ENCODE data around the gene FLNB.

The FLNB gene, protein sequence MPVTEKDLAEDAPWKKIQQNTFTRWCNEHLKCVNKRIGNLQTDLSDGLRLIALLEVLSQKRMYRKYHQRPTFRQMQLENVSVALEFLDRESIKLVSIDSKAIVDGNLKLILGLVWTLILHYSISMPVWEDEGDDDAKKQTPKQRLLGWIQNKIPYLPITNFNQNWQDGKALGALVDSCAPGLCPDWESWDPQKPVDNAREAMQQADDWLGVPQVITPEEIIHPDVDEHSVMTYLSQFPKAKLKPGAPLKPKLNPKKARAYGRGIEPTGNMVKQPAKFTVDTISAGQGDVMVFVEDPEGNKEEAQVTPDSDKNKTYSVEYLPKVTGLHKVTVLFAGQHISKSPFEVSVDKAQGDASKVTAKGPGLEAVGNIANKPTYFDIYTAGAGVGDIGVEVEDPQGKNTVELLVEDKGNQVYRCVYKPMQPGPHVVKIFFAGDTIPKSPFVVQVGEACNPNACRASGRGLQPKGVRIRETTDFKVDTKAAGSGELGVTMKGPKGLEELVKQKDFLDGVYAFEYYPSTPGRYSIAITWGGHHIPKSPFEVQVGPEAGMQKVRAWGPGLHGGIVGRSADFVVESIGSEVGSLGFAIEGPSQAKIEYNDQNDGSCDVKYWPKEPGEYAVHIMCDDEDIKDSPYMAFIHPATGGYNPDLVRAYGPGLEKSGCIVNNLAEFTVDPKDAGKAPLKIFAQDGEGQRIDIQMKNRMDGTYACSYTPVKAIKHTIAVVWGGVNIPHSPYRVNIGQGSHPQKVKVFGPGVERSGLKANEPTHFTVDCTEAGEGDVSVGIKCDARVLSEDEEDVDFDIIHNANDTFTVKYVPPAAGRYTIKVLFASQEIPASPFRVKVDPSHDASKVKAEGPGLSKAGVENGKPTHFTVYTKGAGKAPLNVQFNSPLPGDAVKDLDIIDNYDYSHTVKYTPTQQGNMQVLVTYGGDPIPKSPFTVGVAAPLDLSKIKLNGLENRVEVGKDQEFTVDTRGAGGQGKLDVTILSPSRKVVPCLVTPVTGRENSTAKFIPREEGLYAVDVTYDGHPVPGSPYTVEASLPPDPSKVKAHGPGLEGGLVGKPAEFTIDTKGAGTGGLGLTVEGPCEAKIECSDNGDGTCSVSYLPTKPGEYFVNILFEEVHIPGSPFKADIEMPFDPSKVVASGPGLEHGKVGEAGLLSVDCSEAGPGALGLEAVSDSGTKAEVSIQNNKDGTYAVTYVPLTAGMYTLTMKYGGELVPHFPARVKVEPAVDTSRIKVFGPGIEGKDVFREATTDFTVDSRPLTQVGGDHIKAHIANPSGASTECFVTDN (N-terminal part only)

DNA sequence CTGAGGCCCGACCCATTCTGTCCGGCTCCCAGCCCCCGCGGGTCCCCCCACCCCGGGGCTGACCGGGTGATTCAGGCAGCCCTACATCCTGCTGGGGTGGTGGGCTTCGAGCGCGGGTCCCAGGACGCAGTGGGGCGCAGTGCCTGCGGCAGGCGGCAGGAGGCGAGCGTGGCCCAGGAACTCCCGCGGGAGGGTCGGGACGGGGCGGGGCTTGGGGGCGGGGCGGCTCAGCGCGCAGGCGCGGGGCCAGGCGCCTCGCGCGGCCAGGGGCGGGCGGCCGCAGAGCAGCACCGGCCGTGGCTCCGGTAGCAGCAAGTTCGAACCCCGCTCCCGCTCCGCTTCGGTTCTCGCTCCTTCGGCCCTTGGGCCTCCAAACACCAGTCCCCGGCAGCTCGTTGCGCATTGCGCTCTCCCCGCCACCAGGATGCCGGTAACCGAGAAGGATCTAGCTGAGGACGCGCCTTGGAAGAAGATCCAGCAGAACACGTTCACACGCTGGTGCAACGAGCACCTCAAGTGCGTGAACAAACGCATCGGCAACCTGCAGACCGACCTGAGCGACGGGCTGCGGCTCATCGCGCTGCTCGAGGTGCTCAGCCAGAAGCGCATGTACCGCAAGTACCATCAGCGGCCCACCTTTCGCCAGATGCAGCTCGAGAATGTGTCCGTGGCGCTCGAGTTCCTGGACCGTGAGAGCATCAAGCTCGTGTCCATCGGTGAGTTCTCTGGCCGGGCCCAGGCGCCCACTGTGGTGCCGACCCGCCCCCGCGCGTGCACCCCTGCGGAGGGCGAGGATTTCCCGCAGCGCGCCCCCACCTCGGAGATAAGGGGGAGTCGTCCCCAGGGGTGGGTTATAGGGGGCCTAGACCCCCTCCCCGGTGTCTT is at the start of gene FLNB:
TSS of gene FLNB (plus strand) at position 282 of the 885 bp plus-strand sequence. CDS start at position 425, 143 bp downstream.
- peak; percentile 78 for DNase-seq

DNA sequence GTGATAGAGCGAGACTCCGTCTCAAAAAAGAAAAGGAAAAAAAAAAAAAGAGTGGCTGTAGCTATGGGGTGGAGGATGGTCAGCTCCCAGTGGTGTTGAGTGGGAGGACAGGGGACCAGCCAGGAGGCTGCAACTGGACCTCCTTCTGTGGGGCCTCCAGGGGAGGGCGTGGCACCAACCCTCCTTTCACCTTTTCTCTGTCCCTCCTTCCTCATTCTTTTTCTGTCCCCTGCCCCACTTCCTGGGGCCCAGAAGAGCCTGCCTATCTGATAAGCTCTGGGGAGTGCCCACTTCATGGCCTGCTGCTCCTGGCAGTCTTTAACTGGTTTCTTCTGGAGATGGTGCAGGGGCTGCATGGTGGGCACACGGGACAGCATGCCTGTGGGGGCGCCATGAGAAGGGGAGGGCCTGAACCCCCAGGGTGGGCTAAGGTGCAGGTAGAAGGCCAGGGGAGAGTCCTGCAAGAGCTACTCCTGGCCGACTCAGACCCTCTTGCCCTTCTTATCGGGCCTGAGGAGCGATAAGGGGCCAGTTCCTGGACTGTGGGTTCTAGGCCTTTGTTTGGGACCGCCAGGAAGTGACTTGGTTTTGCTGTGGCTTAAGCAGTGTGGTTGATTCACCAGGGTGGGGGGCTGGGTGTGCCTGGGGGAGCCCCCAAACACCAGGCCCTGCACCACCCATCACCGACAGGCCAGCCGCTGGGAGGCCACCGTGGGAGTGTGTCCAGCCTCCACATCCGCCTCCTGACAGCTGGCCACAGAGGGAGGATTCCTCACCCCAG is 49.4 kb upstream of the FLNB start:
- DNase-seq, result peak; percentile 79

DNA sequence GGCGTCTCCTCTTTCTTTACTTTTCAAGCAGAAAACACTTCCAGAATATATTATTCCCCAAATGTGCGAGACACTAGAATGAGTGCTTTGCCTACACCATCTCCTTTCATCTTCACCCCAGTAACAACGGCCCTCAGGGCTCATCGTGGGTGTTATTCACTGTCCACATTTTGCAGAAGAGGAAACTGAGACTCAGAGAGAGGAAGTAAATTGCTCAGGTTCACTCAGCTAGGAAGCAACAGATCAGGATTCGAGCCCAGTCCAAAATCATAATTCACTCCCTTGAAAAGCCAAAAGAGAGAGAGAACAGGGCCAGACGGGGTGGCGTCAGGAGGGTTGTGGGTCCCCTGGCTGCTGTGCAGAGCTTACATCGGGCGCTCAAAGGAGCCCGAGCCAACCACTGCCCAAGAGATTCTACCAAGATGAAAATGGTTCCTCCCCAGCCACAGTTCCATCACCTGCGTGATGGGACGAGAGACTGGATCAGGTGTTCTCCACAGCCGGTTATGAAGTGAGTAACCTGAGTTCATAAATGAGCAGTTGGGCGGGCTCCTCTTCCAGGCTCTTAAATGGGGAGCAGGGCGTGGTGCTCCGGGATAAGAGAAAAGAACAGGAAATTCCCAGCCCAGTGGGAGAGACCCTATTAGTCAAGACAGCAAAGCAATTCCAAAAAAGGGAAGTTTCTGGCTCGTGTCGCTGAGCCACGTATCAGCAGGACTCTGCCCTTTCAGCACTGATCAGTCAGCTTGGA is 48.6 kb upstream of the FLNB start:
- DNase-seq, result peak; percentile 98

DNA sequence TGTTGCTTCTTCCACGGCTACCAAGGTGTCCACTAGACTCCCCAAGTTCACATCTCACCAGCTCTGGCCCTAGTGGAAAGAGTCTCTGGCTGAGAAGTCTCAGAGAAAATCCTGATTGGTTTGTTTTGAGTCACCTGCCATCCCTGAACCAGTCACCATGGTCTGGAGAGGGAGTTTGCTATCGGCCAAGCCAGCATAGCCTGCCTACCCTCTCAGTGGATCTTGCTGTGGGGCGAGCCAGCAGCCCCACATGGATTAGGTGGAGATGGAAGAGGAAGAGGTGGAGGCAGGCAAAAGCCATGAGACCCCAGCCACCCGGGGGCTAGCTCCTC is 48.1 kb upstream of the FLNB start:
- DNase-seq, result no peak

DNA sequence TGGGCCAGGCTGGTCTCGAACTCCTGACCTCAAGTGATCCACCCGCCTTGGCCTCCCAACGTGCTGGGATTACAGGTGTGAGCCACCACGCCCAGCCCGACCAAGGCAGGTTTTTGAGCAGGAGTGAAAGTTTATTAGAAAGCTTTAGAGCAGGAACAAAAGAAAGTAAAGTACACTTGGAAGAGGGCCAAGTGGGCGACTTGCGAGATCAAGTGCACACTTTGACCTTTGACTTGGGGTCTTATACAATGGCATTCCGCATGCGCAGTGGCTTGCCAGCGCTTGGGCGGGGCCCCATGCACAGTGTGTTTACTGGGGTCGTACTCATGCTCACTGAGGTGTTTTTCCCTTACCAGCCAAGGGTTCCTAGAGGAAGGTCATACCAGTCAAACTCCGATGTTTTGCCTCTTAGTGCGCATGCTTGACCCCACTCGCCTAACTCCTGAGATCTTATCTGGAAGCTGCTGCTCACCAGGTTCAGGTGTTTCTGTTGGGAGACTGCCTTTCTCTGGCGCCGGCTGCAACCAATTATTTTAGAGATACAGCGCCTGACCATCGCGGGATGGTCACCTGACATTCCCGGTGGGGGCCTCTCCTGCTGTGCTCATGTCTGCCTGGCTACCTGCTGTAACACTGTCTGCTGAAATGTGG is 46.9 kb upstream of the FLNB start:
- no peak for DNase-seq

DNA sequence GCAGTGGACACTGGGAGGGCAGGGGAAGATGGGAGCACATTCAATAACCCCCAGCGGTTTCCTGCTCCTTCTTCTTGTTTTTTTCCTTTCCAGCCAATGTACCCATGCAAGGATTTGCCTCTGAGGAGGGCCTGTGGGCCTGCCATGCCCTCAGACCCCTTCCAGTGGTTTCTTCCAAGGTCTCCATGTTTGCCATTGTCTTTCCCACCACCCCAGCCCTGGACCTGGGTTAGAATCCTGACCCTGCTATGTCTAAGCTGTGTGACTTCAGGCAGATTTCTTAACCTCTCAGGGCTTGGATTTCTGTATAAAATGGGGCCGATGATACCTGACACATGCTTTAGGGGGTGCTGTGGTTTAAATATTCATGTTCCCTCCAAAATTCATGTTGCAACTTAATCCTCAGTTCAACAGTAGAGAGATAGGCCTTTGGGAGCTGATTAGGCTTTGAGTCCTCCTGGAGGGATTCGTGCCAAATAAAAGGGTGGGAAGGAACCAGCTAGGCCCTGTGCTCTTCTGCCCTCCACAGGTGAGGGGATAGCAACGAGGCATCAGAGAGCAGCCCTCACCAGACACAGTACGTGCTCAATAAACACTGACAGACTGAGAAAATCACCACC is 46.3 kb upstream of the FLNB start:
- DNase-seq, result peak; percentile 62

DNA sequence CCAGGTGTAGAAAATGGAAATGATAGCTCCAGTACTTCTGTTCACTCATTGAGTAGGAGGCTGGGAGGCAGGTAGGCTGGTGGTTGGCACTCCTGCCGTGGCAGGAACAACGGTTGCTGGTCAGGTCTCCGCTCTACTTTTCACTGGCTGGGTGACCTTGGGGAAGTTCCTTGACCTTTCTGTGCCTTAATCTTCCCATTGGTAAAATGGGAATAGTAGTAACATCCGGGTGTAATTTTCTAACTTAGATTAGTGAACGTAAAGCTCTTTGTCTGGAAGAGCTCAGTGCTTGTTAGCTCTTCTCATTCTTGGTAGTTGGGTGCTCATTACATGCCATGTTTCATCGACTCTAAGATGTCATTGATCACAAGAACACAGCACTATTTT is 45.8 kb upstream of the FLNB start:
- DNase-seq, result no peak

DNA sequence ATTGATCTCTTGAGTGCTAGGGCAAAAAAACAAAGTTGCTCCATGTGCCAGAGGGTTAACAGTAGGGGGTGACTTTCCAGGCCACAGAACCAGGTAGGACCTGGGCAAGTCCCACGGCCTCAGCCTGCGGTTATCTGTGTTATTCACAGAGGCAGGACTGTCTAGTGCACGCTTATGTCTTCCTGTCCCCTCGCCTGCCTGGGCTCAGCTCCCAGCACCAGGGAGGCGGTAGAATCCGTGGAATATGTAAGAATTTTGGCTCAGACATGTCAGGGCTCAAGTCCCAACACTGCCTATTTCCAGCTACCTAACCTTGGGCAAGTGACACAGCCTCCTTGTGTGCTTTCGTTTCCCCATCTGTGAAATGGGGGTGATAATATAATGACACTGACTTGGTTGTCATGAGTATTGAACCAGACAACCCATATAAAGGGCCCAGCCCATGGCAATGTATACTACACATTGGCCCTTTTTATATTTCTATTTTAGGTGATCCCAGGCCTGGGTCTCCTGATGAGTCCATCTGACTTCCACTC is 44.3 kb upstream of the FLNB start:
- no peak for DNase-seq

DNA sequence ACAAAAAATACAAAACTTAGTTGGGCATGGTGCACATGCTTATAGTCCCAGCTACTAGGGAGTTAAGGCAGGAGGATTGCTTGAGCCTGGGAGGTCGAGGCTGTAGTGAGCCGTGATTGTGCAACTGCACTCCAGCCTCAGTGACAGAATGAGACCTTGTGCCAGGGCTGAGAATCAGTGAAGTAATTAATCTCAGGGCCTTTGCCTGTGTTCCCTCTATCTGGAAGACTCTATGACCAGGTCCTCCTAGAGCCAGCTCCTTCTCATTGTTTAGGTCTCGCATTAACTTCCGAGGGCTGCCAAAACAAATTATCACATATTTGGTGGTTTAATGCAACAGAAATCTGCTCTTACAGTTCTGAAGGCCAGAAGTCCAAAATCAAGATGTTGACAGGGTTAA is 41.4 kb upstream of the FLNB start:
- DNase-seq, result no peak

DNA sequence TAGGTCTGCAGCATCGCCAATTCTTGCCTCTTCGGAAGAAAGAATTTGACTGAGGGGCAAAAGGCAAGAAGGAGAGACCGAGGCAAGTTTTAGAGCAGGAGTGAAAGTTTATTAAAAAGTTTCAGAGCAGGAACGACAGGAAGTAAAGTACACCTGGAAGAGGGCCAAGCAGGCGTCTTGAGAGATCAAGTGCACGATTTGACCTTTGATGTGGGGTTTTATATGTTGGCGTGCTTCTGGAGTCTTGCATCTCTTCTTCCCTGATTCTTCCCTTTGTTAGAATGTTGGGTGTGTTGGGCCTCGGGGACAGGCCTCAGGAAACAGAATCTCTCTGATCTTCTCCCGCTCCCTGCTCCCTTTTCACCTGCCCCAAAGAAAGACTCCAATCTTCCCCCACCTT is 40.6 kb upstream of the FLNB start:
- DNase-seq, result no peak

DNA sequence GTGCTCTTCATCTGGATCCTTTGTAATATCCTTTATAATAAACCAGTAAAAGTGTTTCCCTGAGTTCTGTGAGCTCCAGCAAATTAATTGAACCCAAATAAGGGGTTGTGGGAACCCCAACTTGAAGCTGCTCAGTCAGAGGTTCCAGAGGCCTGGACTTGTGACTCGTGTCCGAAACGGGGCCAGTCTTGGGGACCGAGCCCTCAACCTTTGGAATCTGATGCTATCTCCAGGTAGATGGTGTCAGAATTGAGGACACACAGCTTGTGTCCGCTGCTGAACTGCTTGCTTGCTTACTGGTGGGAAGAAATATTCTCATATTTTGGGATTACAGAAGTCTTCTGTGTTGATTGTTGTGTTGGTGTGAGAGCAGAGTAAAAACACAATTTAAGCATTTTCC is 39.7 kb upstream of the FLNB start:
- no peak for DNase-seq

DNA sequence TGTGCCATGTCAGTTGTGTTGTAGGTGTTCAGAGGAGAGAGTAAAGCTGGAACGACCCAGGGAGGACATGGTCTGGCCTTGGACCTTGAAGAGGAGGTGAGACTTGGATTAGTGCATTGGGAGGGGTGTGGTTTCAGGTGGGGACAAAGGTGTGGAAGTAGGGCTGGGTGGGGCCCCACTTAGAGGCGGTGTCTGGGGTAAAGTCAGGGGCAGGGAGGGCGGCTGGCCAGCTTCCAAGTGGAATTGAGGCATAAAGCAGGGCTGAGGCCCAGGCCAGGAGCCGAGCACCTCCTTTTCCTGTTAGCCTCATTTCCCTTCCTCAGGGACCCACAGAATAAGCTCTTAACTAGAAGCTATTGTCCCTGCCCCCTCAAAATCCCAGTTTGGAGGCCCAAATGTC is 36.2 kb upstream of the FLNB start:
- DNase-seq, result no peak

DNA sequence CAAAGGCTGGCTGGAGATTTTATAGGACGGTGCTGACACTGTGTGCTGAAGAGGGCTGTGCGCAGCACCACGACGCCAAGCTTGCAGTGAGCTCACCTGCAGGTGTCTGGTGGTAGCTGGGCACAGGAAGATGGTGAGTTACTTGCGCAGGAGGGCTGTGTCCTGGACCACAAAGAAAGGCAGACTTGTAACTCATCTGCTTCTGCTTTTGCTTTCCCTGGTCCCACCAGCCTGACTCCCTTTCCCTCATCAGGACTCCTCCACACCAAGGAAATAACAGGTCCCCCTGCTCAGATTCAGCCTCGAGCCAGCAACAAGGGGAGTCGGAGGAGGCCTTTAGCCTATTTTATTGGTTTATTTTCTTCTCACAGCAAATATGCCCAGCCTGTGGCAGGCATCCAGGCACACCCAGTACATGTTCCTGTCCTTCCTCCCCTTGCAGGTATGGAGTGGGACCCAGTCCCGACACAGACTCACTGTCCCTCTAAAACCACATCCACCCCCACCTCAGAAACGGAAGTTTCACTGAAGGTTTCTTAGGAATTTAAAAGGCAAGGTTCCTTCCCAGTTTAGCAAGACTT is 35.6 kb upstream of the FLNB start:
- DNase-seq, result no peak

DNA sequence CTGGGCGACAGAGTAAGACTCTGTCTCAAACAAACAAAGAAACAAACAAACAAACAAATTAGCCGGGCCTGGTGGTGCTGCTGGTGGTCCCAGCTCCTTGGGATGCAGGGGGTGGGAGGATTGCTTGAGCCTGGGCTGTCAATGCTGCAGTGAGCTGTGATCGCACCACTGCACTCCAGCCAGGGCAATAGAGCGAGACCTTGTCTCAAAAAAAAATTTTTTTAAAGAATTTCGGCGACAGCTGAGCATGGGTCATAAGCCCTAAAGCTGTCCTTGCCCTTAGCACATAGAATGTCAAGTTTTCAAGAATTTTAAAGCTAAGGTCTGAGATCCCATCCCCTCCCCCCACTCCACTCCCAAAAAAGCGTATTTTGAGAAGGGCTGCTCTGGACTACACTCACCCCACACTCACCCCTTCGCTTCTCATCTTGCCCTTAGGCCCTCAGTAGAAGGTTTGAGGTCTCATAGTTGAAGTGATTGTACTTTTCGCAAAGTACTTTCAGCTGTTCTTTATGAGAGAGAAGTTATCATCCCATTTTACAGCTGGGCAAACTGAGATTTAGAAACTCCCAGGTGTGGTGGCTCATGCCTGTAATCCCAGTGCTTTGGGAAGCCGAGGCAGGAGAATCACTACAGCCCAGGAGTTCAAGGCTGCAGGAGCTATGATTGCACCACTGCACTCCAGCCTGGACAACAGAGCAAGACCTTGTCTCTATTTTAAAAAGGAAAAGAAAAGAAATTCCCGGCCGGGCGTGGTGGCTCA is 34.3 kb upstream of the FLNB start:
- no peak for DNase-seq

DNA sequence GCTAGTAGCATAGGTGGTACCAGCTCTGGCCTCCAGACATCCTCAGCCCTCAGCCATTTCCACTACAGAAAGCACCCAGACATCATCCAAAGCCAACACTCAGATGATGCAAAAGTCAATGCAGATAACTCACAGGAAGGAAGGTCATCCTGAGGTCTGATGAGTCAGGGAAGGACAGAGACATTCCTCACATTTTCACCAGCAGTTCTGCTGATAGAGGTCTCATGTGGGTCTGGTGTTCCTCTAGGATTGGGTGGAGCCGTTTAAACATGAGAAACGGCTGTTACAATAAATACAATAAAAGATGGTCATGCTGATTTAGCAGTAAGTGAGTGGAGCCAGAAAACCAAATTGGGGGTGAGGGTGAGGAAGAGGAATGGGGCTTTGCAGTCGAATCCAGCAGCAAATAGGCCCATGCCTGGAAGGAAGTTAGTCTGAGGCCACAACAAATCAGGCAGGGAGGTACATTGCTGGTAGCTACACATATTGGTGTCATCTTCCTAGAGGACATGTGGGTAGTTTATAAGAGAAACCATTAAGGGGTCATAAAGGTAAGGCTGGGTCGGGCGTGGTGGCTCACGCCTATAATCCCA is 33.3 kb upstream of the FLNB start:
- DNase-seq, result peak; percentile 79

DNA sequence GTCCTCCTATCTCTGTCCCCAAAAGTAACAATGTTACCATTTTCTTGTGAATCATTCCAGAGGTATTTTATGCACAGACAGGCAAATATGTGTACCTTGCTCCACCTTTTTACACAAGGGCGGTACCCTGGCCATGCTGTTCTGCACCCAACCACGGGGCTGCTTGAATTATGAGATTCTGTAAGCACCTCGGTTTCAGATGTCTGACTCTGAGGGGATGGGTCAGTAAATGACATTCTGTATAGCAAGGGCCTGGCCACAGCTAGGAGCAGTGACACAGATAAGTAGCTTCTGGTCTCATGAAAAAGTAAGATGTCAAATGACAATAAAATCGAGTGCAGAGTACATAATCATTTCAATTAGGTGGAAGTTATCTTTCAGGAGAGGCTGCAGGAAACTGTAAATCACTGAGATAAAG is 30.4 kb upstream of the FLNB start:
- no peak for DNase-seq

DNA sequence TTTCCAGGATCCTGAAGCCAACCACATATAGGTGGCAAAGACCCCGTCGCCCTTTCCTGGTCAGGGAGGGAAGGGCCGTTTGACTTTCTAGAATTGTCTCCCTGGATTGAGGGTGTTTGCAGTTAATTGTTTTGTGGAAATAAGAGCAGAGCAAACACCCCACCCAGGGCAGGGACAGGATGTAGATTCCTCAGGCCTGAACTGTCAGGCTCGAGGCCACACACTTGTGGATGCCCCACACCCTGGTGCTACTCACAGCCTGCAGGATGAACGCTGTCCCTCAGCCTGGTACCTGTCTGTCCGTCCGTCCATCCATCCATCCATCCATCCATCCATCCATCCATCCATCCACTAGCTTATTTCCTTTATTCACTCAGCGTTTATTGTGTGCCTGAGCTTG is 29.9 kb upstream of the FLNB start:
- no peak for DNase-seq

DNA sequence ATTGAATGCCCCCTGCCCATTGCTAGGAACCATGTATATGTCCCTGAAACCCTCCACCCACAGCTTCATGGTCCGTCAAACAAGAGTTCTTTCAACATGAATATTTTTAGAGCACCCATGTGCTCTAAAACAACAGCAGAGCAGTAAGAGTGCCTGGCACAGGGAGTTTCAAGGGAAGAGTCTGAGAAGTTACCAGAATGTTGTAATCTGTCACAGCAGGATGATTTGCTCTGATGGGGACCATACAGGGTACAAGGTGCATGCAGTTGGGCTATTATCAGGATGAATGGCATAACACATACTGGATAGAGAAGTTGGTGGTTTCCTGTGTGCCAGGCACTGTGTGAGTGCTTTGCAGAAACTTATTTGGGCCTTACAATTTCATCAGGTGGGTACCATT is 27.8 kb upstream of the FLNB start:
- DNase-seq, result no peak
